IMR-90 (cell line): ENCODE data around the gene SLC4A3. TPM values are rescaled to one million over a fixed set of nuclear protein-coding genes. Genes with fewer than 3 reads are reported as not detected.

Experiments used
- ATAC-seq: fragments of 200-7000 bp; cut with Tn5 transposase; 2 replicates; pipeline ENCODE4 v1.9.1; 2020; ENCODE audit warnings: low read depth, mild to moderate bottlenecking, moderate library complexity
- BruUV-seq: library from RNA; stranded (reverse); fragments of 400-500 nt; replicated peaks from 2 replicates; lab custom pipeline; 2021; lab: Mats Ljungman, UMichigan
- CTCF ChIA-PET: fragments of 300-600 bp; formaldehyde crosslinking; extraction: SDS; loops from one replicate; lab custom pipeline; 2021; ENCODE audit warnings: antibody characterized with exemption; lab: Yijun Ruan, JAX
- POLR2A ChIA-PET: fragments of 300-600 bp; sonication (Branson Sonifier 250); formaldehyde crosslinking; loops from one replicate; lab custom pipeline; 2022; ENCODE audit warnings: antibody characterized with exemption; ENCODE audit not compliant: unreplicated experiment; lab: Charles Lee
- DNase-seq: peaks from one replicate; pipeline ENCODE4 v3.0.0; 2013
- H2AFZ ChIP-seq: replicated peaks from 2 replicates; pipeline ENCODE3; 2013; ENCODE audit warnings: low read length, mild to moderate bottlenecking; ENCODE audit not compliant: poor library complexity
- H2AK5ac ChIP-seq: 2 replicates; pipeline ENCODE4 v1.6.1; 2013; ENCODE audit warnings: low read depth, low read length, inconsistent platforms
- H2AK9ac ChIP-seq: replicated peaks from 2 replicates; pipeline ENCODE3; 2013; ENCODE audit warnings: mild to moderate bottlenecking, low read depth, low read length, moderate library complexity; ENCODE audit not compliant: poor library complexity
- H2BK120ac ChIP-seq: 2 replicates; pipeline ENCODE4 v1.6.1; 2013; ENCODE audit warnings: low read depth, low read length, inconsistent platforms
- H2BK15ac ChIP-seq: 3 replicates; pipeline ENCODE4 v1.6.1; 2013; ENCODE audit warnings: low read depth, low read length, inconsistent platforms
- H2BK20ac ChIP-seq: 2 replicates; pipeline ENCODE4 v1.6.1; 2013; ENCODE audit warnings: low read depth, mild to moderate bottlenecking, inconsistent platforms, low read length, moderate library complexity
- H2BK5ac ChIP-seq: 2 replicates; pipeline ENCODE4 v1.6.1; 2013; ENCODE audit warnings: mild to moderate bottlenecking, low read depth, low read length, inconsistent platforms; ENCODE audit not compliant: poor library complexity, severe bottlenecking
- H3K14ac ChIP-seq: replicated peaks from 2 replicates; pipeline ENCODE4 v1.6.1; 2013; ENCODE audit warnings: low read depth, low read length, inconsistent platforms
- H3K18ac ChIP-seq: 2 replicates; pipeline ENCODE4 v1.6.1; 2013; ENCODE audit warnings: low read depth, low read length, control low read depth
- H3K23ac ChIP-seq: 2 replicates; pipeline ENCODE4 v1.6.1; 2013; ENCODE audit warnings: low read depth, low read length, inconsistent platforms
- H3K27ac ChIP-seq: 2 replicates; pipeline ENCODE4 v1.5.1; 2013; ENCODE audit warnings: mild to moderate bottlenecking, control low read depth, low read length; ENCODE audit not compliant: insufficient read depth
- H3K27me3 ChIP-seq: 2 replicates; pipeline ENCODE4 v1.6.1; 2013; ENCODE audit warnings: low read length; ENCODE audit not compliant: control insufficient read depth, insufficient read depth
- H3K36me3 ChIP-seq: 2 replicates; pipeline ENCODE4 v1.6.1; 2013; ENCODE audit warnings: low read length, mixed read lengths; ENCODE audit not compliant: control insufficient read depth, insufficient read depth
- H3K4ac ChIP-seq: 2 replicates; pipeline ENCODE4 v1.6.1; 2013; ENCODE audit warnings: low read depth, low read length, inconsistent platforms
- H3K4me1 ChIP-seq: 2 replicates; pipeline ENCODE4 v1.6.1; 2013; ENCODE audit warnings: low read length, mixed read lengths; ENCODE audit not compliant: control insufficient read depth, insufficient read depth
- H3K4me2 ChIP-seq: 2 replicates; pipeline ENCODE4 v1.6.1; 2013; ENCODE audit warnings: low read depth, mild to moderate bottlenecking, control low read depth, low read length, moderate library complexity
- H3K4me3 ChIP-seq: 2 replicates; pipeline ENCODE4 v1.5.1; 2013; ENCODE audit warnings: low read depth, mild to moderate bottlenecking, control low read depth, low read length, moderate library complexity; ENCODE audit not compliant: insufficient read depth
- H3K56ac ChIP-seq: 2 replicates; pipeline ENCODE4 v1.6.1; 2013; ENCODE audit warnings: low read length, inconsistent platforms; ENCODE audit not compliant: insufficient read depth; ENCODE audit errors: extremely low read depth
- H3K79me1 ChIP-seq, 2 experiments: 2 replicates each; pipeline ENCODE4 v1.6.1; 2013; ENCODE audit warnings: low read length in 2 of 2, inconsistent platforms in 1 of 2, low read depth in 1 of 2
- H3K9ac ChIP-seq: 2 replicates; pipeline ENCODE4 v1.6.1; 2013; ENCODE audit warnings: low read depth, low read length, control low read depth
- H3K9me1 ChIP-seq: 2 replicates; pipeline ENCODE4 v1.6.1; 2013; ENCODE audit warnings: low read length, inconsistent platforms; ENCODE audit not compliant: insufficient read depth
- H3K9me3 ChIP-seq: 2 replicates; pipeline ENCODE4 v1.6.1; 2013; ENCODE audit warnings: low read length; ENCODE audit not compliant: control insufficient read depth, insufficient read depth
- H4K20me1 ChIP-seq: 2 replicates; pipeline ENCODE4 v1.6.1; 2013; ENCODE audit warnings: low read length, inconsistent platforms; ENCODE audit not compliant: insufficient read depth
- H4K5ac ChIP-seq: 2 replicates; pipeline ENCODE4 v1.6.1; 2013; ENCODE audit warnings: mild to moderate bottlenecking, low read depth, low read length, control low read depth
- H4K8ac ChIP-seq, 2 experiments: 2 replicates each; pipeline ENCODE4 v1.6.1; 2013; ENCODE audit warnings: low read depth in 2 of 2, low read length in 2 of 2, control low read depth in 1 of 2, inconsistent platforms in 1 of 2
- H4K91ac ChIP-seq: 2 replicates; pipeline ENCODE4 v1.6.1; 2013; ENCODE audit warnings: low read depth, low read length, inconsistent platforms; ENCODE audit not compliant: insufficient read depth
- BHLHE40 ChIP-seq: fragments of 150-350 bp; IDR thresholded peaks from 2 replicates; pipeline ENCODE4 v1.6.1; 2016; ENCODE audit warnings: mild to moderate bottlenecking, low read depth, low read length
- CEBPB ChIP-seq: IDR thresholded peaks from 2 replicates; pipeline ENCODE4 v1.6.1; 2012; ENCODE audit warnings: low read depth, low read length, improper control_type of control experiment
- CHD1 ChIP-seq: IDR thresholded peaks from 2 replicates; pipeline ENCODE4 v1.6.1; 2012; ENCODE audit warnings: low read depth, low read length, improper control_type of control experiment
- ELK1 ChIP-seq: fragments of 150-350 bp; IDR thresholded peaks from 2 replicates; pipeline ENCODE4 v1.6.1; 2016; ENCODE audit warnings: low read depth, mild to moderate bottlenecking, low read length, moderate library complexity, borderline replicate concordance
- FOS ChIP-seq: fragments of 150-350 bp; IDR thresholded peaks from 2 replicates; pipeline ENCODE4 v1.6.1; 2016; ENCODE audit warnings: low read depth, low read length
- MAFK ChIP-seq: IDR thresholded peaks from 2 replicates; pipeline ENCODE4 v1.6.1; 2012; ENCODE audit warnings: low read depth, low read length, improper control_type of control experiment
- MAZ ChIP-seq: IDR thresholded peaks from 2 replicates; pipeline ENCODE4 v1.6.1; 2012; ENCODE audit warnings: low read depth, mild to moderate bottlenecking, low read length, improper control_type of control experiment, moderate library complexity, borderline replicate concordance
- MXI1 ChIP-seq: IDR thresholded peaks from 2 replicates; pipeline ENCODE4 v1.6.1; 2012; ENCODE audit warnings: low read depth, mild to moderate bottlenecking, low read length, moderate library complexity, borderline replicate concordance
- NFE2L2 ChIP-seq: fragments of 150-350 bp; IDR thresholded peaks from 2 replicates; pipeline ENCODE4 v1.6.1; 2016; ENCODE audit warnings: low read depth, mild to moderate bottlenecking, low read length
- POLR2A ChIP-seq: IDR thresholded peaks from 2 replicates; pipeline ENCODE4 v1.6.1; 2012; ENCODE audit warnings: mild to moderate bottlenecking, low read depth, low read length
- RAD21 ChIP-seq: IDR thresholded peaks from 2 replicates; pipeline ENCODE4 v1.6.1; 2012; ENCODE audit warnings: low read length, improper control_type of control experiment
- RCOR1 ChIP-seq: IDR thresholded peaks from 2 replicates; pipeline ENCODE4 v1.6.1; 2012; ENCODE audit warnings: mild to moderate bottlenecking, low read length, improper control_type of control experiment; ENCODE audit not compliant: insufficient replicate concordance
- RFX5 ChIP-seq: IDR thresholded peaks from 2 replicates; pipeline ENCODE4 v1.8.0; 2012; ENCODE audit warnings: low read depth, mild to moderate bottlenecking, low read length, moderate library complexity
- WGBS, 2 experiments: methylation state at CpG; one replicate each; pipeline versions ENCODE4 v1.1.5 to v1.1.7; 2013; ENCODE audit warnings: missing lambda C conversion rate in 2 of 2; ENCODE audit not compliant: insufficient read length in 1 of 2; ENCODE audit errors: extremely low coverage in 2 of 2; 5-methylcytosine and 5-hydroxymethylcytosine counted together
- dilution Hi-C: fragments of 300-500 bp; cut with HindIII; formaldehyde crosslinking; loops from one replicate; pipeline ENCODE4 v1.14.3; 2018; ENCODE audit warnings: low sequenced_read_pairs; ENCODE audit not compliant: unreplicated experiment
- in situ Hi-C: fragments of 300-500 bp; cut with MboI; formaldehyde crosslinking; loops from 3 replicates; pipeline ENCODE4 v1.14.3; 2019; ENCODE audit warnings: low sequenced_read_pairs, inconsistent platforms, mixed read lengths
- intact Hi-C: fragments of 100-400 bp; cut with micrococcal nuclease; formaldehyde crosslinking; loops from 2 replicates; pipeline ENCODE4 v1.10.0; 2022
- polyA plus RNA-seq, 3 experiments: library from polyadenylated mRNA; depleted of rRNA; stranded (reverse); fragments of >200 nt; gene quantifications; 2 replicates each; pipeline ENCODE4 v1.2.3, GENCODE V29; 2012; ENCODE audit warnings: low replicate concordance in 1 of 3
- total RNA-seq: library from RNA; depleted of rRNA; stranded (reverse); fragments of >200 nt; gene quantifications from 2 replicates; pipeline ENCODE4 v1.2.3, GENCODE V29; 2012
- TF ChIP-seq, protein P1 (sequence below): conservative IDR thresholded peaks from 2 replicates; pipeline ENCODE4 v1.5.1; 2012; ENCODE audit warnings: mild to moderate bottlenecking, low read depth, low read length, improper control_type of control experiment
- TF ChIP-seq, protein P2 (sequence below): fragments of 150-350 bp; IDR thresholded peaks from 2 replicates; pipeline ENCODE4 v1.6.1; 2017; ENCODE audit warnings: mild to moderate bottlenecking, antibody characterized with exemption, low read length, low read depth

SLC4A3 gene
- total and polyA plus RNA-seq, 2 of the 4 experiments (the other 2 are of a cell fraction): 0.90 to 6.1 TPM

- Histone ChIP-seq H3K79me1 (no peaks in the 10 kb centered on the region), H2BK20ac (no peak overlapping the region), H3K27ac (no peak overlapping the region), H3K4me2 (no peak overlapping the region), H3K27me3 (no peaks in the 10 kb centered on the region), H2AFZ (peak overlapping the region; percentile 65), H3K9me3 (no peaks in the 10 kb centered on the region), H4K20me1 (no peaks in the 10 kb centered on the region), H2BK120ac (no peak overlapping the region), H2BK5ac (no peak overlapping the region), H3K4me1 (peaks cover 12% of the 10 kb centered on the region), H3K9ac (no peak overlapping the region), H3K4me3 (no peak overlapping the region), H3K9me1 (peaks cover 11% of the 10 kb centered on the region), H3K4ac (no peak overlapping the region), H2AK9ac (peak overlapping the region; percentile 21), H4K8ac (peak overlapping the region in 1 of 2 experiments; percentile 37; a peak in 1 of 4 replicates), H3K14ac (no peak overlapping the region), H4K91ac (no peak overlapping the region), H3K36me3 (no peaks in the 10 kb centered on the region; the same call in 1 of the 2 replicates), H2AK5ac (no peak overlapping the region), H3K56ac (no peak overlapping the region), H2BK15ac (no peak overlapping the region), H4K5ac (no peak overlapping the region), H3K23ac (no peak overlapping the region), H3K18ac (no peak overlapping the region)
- 3% methylated on average over 15 of the region's 24 CpGs; no CpG with 5 or more reads in 1 of the 2 experiments for WGBS, 2 experiments
- CTCF ChIA-PET: interaction anchor here (0.6 to 1.2 kb wide), 8 partner anchors 9 to 135 kb away, joined by 3 to 5 read pairs (median 4); no protein-coding TSS in a partner anchor
- peak; percentile 94 for DNase-seq
- in situ Hi-C loops (no loop called here), dilution Hi-C loops (no loop called here), intact Hi-C loops (loop anchor here (1.0 to 5.0 kb wide), 5 partner anchors 47 to 1930 kb away; partner anchors contain the start of genes EPHA4 and OBSL1)
- peak; percentile 97 for ATAC-seq
- POLR2A ChIA-PET: no interaction called here
- BruUV-seq: no TSS peak
- TF ChIP-seq MXI1 (peak; percentile 73; the same call in 1 of the 2 replicates), CEBPB (peak; percentile 98), RAD21 (peak; percentile 96), FOS (peak; percentile 19; the same call in 1 of the 2 replicates), CHD1 (no peak), NFE2L2 (no peak), BHLHE40 (no peak), ELK1 (no peak), MAFK (no peak), RCOR1 (peak; percentile 10), POLR2A (0 out of 2 replicates have a peak, but pooled peaks have one; percentile 22), RFX5 (peak; percentile 90), MAZ (peak; percentile 87)
- TF ChIP-seq, protein P1, sequence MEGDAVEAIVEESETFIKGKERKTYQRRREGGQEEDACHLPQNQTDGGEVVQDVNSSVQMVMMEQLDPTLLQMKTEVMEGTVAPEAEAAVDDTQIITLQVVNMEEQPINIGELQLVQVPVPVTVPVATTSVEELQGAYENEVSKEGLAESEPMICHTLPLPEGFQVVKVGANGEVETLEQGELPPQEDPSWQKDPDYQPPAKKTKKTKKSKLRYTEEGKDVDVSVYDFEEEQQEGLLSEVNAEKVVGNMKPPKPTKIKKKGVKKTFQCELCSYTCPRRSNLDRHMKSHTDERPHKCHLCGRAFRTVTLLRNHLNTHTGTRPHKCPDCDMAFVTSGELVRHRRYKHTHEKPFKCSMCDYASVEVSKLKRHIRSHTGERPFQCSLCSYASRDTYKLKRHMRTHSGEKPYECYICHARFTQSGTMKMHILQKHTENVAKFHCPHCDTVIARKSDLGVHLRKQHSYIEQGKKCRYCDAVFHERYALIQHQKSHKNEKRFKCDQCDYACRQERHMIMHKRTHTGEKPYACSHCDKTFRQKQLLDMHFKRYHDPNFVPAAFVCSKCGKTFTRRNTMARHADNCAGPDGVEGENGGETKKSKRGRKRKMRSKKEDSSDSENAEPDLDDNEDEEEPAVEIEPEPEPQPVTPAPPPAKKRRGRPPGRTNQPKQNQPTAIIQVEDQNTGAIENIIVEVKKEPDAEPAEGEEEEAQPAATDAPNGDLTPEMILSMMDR: peak; percentile 100; the same call in 1 of the 2 replicates
- TF ChIP-seq, protein P2, sequence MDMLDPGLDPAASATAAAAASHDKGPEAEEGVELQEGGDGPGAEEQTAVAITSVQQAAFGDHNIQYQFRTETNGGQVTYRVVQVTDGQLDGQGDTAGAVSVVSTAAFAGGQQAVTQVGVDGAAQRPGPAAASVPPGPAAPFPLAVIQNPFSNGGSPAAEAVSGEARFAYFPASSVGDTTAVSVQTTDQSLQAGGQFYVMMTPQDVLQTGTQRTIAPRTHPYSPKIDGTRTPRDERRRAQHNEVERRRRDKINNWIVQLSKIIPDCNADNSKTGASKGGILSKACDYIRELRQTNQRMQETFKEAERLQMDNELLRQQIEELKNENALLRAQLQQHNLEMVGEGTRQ: peak; percentile 22; the same call in 1 of the 2 replicates
Measured at GRCh38 chr2:219642465-219643083, 15.1 kb downstream of the SLC4A3 start.
